HL-60/S4 treated with retinoic acid at 250 ng/mL for 4 days and 3 days (cell line): ENCODE measurements around the gene AP1G2.
"Not testable (repeated sequence)": the region's sequence is repeated elsewhere in the genome, so short reads cannot be mapped to it uniquely, and the experiment has no call there.

Source experiments
- in situ Hi-C: fragments of 300-500 bp; cut with MboI; formaldehyde crosslinking; loops from 2 replicates; pipeline ENCODE4 v1.7.0; 2022; ENCODE audit warnings: low sequenced_read_pairs

Gene AP1G2

DNA sequence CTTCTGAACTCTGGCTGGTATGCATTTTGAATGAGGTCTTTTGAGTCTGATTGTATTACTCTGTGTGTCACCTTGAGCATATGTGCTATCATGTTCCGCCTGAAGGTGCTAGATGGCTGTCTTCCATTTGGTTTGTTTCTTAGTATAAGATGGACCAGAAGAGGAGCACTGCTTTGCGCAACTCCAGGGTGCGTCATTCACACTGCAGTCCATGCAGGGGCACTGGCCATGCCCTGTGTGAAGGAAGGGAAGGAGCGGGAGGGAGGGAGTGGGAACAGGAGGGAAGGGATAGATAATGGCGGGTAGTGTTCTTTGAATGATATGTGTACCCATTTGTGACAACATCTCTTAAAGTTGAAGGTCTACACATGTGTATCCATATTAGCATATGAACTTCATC is 24.2 kb downstream of the AP1G2 start:
- in situ Hi-C loops, result no loop called here

DNA sequence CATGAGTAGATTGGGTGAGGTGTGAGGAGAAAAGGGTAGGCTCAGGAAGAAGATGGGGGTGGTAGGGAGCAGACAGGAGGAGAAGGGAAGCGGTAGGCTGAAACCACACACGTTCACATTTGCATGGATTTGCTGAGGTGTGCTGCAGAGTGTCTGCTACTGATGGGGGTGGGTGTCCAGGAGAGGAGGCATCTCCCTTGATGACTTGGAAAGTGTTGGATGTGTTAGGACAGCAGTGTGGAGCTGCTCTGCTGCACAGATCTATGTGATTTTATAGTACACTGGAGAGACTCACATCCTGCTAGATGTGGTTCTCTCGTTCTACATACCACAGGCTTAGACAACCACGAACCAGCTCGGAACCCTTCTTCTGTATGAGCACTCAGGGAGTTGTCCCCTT is 25.3 kb downstream of the AP1G2 start:
- in situ Hi-C loops, result no loop called here

DNA sequence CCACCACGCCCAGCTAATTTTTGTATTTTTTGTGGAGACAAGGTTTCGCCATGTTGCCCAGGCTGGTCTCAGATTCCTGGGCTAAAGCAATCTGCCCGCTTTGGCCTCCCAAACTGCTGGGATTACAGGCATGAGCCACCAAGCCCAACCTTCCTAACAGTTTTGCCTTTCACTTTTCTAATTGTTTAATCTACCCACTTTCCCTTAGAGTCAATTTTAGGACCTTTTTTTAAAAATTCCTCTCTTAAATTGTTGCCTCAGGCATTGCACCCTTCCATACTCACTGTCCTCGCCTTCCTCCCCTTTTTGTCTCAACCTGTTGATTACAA is 27.5 kb downstream of the AP1G2 start:
- in situ Hi-C loops, result no loop called here

DNA sequence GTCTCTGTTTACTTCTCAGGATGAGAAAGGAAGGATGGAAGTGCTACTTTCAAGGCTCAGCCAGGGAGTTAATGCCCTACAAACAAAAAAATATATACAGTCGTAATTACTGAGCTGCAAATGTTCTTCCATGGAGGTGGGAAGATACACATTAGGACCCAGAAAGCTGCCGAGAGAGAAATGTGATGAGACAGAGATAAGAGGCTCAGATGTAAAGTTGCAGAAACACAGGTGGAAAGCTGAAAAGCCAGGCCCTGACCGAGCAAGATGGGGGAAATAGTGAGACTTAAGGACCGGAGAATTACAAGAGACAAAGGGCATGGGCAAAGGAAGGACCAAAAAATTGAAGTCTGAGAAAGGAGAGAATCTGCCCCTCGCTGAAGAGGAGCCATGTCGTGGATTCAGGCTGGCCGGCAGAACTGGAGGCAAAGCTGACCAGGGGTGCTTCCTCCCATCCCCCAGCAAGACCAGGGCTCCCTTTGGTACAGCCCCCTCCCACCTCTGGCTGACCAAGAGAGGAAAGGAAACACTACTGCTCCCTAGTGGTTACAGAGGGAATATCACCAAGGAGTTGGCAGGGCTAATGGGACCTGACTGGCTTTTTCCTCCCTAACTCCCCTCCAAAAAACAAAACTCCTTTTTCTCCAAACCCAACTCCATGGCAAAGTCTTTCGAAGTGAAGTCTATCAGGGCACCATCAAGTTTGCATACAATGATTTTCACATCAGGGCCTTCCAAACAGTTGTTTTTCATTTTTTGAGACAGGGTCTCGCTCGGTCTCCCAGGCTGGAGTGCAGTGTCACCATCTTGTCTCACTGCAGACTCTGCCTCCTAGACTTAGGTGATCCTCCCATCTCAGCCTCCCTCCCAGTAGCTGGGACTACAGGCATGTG is 28.1 kb downstream of the AP1G2 start:
- in situ Hi-C loops, result no loop called here

DNA sequence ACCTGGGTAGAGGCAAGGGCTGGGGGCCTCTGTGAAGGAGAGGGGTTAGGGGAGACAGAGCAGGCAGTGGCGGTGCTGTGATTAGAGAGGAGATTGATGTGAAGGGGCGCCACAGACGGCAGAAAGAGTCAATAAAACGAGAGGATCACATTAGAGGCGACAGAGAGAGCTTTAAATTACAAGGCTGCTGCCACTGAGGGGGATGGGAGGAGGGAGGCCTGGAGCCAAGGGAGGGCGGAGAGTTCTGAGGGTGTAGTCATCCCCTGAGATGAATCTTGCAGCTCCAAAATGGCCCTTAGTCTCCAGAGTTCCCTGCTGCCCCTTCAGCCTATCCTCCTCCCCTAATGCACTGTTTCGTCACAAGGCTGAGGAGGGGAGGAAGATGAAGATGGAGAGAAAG is 28.8 kb downstream of the AP1G2 start:
- in situ Hi-C loops, result no loop called here

DNA sequence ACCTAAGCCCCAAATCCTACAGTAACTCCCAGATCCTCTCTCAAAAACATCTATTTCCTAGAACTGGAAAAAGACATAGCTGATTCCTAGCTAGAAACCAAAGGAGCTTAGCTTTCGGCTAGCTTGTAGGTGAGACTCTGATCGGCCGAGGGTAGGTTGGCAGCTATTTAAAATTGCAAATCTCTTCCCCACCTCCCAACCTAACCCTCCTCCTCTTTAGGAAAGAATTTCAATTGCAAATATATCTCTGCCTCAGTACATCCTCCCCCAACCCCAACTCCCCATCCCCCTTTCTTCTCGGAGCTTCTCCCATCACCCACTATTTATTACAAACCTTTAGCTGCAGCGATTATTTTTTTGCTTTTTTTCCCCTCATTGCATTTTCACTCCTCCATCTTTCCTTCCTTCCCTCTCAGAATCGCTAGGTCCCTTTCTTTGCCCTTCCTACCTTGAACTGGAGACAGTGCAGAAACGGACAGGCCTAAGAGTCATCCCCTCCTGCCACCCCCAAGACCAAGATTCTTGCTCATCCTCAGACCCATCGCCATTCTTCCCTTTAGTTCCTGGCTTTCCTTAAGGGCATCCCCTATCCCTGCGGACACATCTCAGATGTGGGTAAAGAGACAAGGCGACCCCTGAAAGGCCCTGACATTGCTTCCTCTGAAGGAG is 29.4 kb downstream of the AP1G2 start:
- in situ Hi-C loops, result no loop called here

DNA sequence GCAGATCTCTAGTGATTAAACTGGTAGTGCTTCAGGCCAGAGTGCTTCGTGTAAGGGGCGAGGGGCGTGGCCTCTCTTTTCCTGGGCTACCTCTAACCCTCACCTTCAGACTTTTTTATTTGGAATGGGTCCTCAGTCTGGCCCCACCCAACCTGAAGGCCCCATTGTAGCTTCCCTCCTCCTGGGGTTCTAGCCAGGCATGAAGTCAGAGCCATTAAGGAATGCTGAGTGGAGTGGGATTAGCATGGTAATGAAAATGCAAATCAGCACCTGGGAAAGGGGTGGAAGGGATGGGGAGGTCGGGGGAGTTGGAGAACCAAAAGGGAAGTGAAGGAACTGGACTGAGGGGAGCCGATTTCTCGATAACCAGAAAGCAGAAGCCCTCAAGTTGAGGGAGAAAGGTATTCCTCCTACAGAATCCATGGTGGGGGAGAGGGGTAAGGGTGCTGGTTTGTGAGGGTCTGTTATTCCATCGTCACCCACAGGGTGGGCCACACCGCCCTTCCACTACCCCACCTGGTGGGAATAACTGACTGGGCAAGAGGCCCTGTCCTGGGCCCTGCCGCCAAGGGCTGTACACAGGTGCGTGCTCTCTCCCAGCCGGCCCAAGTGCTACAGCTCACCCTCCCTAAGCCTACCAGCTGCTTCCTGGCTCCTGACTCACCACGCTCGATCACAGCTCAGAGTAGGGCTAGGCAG is 30.1 kb downstream of the AP1G2 start:
- in situ Hi-C loops, result no loop called here

DNA sequence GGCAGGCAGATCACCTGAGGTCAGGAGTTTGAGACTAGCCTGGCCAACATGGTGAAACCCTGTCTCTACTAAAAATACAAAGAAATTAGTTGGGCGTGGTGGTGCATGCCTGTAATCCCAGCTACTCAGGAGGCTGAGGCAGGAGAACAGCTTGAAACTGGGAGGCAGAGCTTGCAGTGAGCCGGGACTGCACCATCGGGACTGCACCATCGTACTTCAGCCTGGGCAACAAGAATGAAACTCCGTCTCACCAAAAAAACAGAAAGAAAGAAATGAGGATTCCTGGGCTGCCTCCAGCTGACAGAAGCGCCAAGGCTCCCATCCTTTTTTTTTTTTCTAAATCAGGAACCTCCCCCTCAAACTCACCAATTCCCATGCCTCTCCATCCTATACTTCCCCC is 30.7 kb downstream of the AP1G2 start:
- in situ Hi-C loops, result not testable (repeated sequence)

DNA sequence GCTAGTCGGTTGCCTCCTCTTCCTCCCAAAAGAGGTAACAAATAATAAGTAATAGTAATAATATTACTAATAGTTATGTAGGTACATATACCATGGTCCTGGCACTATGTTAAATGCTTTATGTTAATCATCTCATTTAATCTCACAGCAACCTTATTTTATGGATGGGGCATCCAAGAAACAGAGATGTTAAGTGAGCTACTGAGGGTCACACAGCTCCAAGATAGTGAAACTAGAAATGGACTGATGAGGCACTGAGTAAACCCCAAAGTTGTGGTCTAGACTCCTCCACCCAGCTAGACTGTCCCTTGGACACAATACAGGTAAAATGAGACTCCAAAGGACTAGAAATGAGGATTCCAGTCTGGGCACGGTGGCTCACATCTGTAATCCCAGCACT is 31.1 kb downstream of the AP1G2 start:
- in situ Hi-C loops, result no loop called here

DNA sequence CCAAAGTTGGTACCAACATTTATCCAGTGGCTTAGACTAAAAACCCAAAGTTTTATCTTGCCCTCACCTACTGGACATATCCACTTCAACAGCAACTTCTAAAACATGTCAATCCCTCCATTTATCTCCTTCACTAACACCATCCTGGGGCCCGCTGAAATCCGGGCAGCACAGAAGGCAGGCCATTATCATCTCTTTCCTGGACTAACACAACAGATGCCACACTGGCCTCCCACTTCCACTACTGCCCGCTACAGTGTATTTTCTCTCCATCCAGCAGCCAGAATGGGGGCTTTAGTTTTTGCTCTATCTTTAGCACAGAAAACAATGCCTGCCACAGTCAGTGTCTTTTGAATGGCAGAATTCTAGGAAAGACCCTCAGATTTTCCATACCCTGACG is 31.6 kb downstream of the AP1G2 start:
- in situ Hi-C loops, result no loop called here

DNA sequence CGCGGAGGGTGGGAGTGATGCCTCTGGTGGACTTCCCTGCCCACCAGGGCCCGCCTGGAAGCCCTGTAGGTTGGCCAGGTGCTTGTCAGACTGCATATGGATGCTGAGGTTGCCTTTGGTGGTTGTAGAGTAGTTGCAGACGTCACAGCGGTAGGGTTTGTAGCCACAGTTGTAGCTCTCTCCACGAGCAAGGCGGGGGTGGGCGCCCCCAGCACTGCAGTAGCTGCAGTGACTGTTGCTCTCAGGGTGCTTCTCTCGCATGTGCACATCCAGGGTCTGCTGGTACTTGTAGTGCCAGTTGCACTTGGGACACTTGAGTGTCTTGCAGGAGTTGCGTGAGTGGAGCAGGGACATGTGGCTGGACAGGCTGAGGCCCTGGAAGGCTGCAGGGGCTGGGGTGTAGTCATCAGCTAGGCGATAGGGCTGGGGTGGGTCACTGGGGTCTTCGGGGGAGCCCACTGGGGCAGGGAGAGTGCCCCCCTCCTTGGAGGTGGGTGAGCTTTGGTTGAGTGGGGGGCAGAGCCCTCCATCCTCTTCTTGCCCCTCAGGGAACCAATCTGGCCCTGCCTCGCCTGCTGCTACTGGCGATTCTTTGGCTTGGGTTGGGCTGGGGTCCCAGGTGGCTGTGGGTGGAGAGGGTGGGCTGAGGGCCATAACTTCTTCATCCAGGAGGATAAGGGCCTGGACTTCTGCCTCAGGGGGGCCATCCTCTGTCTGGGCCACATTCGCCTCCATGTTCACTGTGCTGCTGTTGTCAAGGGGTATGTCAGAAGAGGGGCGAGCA is 33.7 kb downstream of the AP1G2 start:
- in situ Hi-C loops, result no loop called here

DNA sequence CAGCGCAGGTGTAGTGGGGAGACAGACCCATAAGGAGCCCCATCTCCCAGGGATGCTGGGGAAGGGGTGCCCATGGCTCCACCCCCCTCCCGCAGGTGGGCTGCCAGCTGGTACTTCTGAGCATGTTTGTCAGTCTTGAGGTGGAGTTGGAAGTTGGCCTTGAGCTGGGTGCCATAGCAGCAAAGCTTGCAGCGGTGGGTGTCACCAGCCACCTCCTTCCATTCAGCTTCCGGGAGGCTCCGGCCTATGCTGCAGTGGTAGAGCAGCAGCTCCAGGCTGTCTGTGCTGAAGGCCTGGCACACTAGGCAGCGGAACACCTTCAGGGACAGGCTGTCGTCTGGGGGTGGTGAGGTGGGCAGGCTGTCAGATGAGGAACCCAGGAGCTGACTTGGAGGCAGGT is 34.9 kb downstream of the AP1G2 start:
- in situ Hi-C loops, result no loop called here

DNA sequence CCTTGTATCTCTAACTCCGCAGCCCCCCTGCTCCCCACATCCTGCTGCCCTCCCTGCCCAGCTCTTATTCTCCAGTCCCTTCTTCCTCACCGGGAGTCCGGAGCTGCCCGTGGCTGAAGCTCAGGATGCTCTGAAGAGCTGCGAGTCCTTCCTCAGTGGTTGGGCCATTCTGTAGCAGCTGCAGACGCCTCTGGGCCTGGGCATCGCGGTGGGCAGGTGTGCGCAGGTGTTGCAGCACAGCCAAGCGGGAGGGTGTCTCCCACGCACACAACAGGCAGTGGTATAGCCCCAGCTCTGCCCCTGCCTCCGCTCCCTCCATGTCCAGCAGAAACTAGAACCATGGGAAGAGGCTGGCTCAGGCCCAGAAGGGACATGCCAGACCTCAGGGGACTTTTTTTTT is 36.2 kb downstream of the AP1G2 start:
- in situ Hi-C loops, result no loop called here

DNA sequence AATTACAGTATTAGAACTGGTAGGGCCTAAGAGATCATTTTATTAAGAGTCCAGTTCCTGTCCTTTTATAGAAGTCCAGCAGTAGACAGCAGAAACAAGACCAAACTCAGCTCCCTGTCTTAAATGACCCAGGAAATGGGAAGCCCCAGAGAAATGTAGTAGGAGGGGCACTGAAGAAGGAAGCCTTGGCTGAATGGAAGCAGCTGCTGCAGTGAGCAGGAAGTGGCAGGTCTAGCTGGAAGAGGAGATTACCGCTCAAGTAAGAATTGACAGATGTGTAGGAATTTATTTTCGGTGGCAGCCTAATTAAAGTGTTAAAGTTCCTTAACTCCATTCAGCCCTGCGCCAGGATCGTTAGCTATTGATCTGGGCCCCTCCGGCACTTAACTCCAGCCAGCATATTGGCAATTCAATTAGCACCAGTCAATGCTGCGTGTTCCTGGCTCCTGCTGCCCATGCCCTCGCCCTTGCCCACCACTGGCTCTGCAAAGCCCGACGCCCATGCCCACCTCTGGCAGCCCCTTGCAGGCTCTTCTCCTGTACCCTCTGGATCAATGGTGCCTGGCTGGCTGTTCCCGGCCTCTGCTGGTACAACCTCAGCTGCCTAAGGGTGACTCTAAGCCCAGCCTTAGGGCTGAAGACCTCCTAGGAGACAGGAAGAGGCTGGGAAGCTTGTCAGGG is 37.1 kb downstream of the AP1G2 start:
- in situ Hi-C loops, result no loop called here

DNA sequence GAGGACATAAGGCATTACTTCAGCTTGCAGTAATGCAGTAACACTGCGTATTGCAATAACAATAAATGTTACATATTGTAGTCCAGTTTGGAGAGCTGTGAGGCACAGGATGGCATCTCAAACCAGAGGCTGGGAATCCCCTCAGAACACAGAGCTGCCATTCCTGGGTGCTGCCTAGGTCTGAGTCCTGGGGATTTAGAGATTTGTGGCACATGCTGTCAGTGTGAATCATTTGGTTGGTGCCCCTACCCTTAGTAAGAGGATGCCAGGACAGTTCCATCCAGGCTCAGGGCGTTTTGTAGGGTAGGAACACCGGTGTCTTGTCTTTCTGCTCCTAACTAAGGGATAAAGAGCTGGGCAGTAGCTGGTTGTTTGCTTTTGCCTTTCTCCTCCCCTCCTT is 38.6 kb downstream of the AP1G2 start:
- in situ Hi-C loops, result no loop called here

DNA sequence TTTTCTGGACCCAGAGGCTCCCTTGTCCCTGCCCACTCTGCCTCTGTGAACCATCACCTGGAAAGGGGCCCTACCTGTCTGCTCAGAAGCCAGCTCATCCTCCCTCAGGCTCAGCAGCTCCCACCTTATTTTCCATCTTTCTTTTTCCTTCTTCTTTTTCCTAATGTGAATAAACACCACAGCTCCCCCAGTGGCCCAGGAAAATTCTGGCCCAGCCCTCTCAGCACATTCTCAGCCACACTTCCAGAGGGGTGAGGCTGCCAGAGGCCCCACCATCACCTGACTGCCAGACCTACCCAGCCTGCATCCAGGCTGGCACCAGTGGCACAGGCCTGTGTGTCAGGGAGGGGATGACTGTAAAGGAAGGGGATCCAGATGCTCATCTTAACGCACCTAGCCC is 39.0 kb downstream of the AP1G2 start:
- in situ Hi-C loops, result no loop called here

DNA sequence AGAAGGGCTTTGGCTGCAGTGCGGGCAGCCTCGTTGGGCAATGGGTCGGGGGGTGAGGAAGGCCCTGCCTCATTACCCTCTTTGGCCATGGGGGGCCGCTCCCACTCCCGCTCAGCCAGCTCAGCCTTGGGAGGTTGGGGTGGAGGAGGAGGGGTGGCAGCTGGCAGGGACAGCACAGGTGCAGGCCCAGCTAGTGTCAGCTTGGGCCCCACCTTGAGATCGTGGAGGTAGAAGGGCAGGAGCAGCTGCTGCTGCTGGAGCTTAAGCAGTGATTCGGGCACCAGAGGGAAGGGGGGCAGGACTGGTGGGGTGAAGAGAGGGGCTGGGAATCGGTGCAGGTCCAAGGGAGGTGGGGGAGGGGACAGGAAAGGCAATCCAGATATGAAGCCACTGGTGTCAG is 42.0 kb downstream of the AP1G2 start:
- in situ Hi-C loops, result no loop called here

DNA sequence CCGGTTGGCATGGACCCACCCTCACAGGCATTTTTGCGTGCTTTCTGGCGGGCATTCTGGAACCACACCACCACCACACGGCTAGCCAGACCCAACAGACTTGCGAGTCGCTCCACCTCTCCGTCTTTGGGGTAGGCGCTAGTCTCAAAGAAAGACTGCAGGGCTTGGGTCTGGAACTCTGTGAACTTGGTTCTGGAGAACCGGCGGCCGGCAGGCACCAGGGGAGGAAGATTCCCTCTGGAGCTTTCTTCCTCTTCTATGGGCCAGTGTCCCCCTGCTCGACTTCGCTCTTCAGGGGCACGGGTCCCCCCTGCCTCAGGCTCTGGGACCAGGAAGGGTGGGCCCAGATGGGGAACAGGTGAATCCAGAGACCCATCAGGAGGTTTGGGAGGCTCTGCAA is 42.6 kb downstream of the AP1G2 start:
- in situ Hi-C loops, result no loop called here

DNA sequence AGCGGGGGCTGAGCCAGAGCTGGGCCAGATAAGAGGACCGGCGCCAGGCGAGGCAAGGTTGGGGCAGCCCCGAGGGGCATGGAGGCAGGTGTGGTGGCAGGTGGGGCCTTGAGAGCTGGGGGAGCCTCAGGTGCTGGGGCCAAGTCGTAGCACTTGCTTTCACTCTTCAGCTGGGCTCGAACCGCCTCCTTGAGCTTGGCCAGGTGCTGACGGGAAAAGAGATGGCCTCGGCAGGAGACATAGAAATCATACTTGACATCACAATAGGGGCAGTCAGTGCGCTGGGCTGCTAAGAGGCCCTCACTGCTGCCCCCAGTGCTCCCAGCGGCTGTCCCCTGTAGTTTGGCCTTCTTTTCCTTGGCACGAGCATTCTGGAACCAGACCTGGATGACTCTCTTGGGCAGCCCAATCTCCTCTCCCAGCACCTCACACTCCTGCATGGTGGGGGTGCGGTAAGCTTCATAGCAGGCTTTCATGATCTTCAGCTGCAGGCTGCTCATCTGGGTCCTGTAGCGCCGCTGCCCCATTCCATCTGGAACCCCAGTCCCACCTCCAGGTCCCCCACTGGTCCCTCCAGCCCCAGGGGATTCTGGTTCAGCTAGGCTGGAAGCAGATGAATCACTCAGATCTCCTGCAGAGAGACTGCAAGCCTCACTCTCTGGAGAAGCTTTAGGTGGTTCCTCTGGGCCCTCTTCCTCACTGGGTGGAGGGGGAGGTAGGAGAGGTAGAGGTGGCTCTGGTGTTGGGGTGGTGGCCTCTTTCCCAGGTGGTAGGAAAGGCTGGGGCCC is 44.2 kb downstream of the AP1G2 start:
- in situ Hi-C loops, result no loop called here

DNA sequence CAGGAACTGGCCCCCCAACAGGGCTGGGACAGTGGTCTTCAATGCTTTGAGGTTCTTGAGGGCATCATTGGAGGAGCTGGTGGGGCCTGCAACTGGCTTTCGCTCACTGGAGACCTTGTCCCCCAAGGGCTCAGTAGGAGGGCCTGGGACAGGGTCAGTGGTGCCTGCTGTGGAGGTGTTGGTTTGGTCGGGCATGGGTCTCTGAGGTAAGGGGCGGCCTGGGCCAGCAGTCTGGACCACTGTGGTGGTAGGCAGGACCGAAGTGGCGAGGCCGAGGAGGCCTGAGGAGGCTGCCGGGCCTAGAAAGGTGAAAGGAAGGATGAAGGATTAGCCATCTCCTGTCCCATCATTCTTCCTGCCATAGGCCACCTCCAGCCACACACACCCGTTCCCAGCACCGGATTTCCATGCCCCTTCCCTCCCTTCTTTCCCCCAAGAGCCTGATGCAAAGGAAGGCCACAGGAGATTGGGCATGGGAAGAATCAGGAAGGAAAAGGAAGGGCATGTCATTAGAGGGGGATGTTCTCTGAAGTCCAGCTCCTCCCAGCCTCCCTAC is 44.9 kb downstream of the AP1G2 start:
- in situ Hi-C loops, result no loop called here
